Memory B cell (primary cell): ENCODE measurements around the gene CDH13.

Source experiments
- ATAC-seq: fragments of 150-1000 bp; cut with Tn5 transposase; 2 replicates; pipeline ENCODE4 v1.10.0; 2021; ENCODE audit warnings: low read depth, mild to moderate bottlenecking, moderate library complexity
- DNase-seq, 2 donors: peaks; one replicate each; pipeline ENCODE4 v3.0.0; 2022; ENCODE audit warnings: low spot score in 2 of 2
- H3K27ac Mint-ChIP-seq: one replicate; pipeline ENCODE4 v1.8.0; 2022; ENCODE audit warnings: mild to moderate bottlenecking, moderate library complexity, mixed read lengths
- H3K27me3 Mint-ChIP-seq: one replicate; pipeline ENCODE4 v1.8.0; 2022; ENCODE audit warnings: mixed read lengths
- H3K36me3 Mint-ChIP-seq: one replicate; pipeline ENCODE4 v1.8.0; 2022; ENCODE audit warnings: mild to moderate bottlenecking, mixed read lengths
- H3K4me1 Mint-ChIP-seq: one replicate; pipeline ENCODE4 v1.8.0; 2022; ENCODE audit warnings: mixed read lengths
- H3K4me3 Mint-ChIP-seq: one replicate; pipeline ENCODE4 v1.8.0; 2022; ENCODE audit warnings: mild to moderate bottlenecking, moderate library complexity, mixed read lengths
- H3K9me3 Mint-ChIP-seq: one replicate; pipeline ENCODE4 v1.8.0; 2022; ENCODE audit warnings: mixed read lengths

CDH13 gene

DNA sequence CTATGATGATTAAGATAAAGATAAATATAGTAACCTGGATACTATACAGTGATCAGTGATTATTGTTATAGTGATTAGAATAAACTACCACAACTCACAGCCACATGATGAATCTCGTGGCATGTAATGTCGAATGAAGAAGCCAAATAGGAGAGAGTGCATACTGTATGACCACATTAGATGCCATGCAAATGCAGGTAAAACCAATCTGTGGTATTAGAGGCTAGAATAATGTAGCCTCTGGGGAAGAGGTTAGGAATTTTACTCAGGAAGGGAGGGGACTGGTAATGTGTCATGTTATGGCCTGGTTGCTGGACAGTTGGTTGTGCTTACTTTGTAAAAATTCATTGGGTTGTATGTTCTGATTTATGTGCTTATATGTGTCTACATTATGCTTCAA lies 402.7 kb downstream of the CDH13 start:
- Mint-ChIP-seq H3K4me1 (no peaks in the 10 kb centered on the region), H3K4me3 (no peak overlapping the region), H3K27me3 (peaks cover 9% of the 10 kb centered on the region), H3K9me3 (peaks cover 5% of the 10 kb centered on the region), H3K27ac (no peak overlapping the region), H3K36me3 (no peaks in the 10 kb centered on the region)
- no peak for ATAC-seq
- DNase-seq: no peak

DNA sequence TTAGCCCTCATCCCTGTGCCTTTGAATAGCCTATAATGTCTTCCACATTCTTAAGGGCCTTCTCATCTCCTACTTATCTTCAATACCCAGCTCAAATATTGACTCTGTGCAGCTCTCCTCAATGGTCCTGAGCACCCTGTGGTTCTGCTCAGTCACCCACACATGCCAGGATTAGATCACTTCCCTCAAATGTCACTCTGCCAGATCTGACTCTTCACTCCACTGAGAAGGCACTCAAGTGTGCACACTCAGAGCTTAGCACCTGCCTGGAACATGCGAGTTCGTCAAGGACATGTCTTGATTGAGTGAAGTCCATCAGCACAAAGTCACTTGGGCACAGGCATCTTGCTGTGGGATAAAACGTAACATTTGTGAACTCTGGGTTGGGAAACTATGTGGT lies 404.8 kb downstream of the CDH13 start:
- no peak overlapping the region for H3K27ac Mint-ChIP-seq

DNA sequence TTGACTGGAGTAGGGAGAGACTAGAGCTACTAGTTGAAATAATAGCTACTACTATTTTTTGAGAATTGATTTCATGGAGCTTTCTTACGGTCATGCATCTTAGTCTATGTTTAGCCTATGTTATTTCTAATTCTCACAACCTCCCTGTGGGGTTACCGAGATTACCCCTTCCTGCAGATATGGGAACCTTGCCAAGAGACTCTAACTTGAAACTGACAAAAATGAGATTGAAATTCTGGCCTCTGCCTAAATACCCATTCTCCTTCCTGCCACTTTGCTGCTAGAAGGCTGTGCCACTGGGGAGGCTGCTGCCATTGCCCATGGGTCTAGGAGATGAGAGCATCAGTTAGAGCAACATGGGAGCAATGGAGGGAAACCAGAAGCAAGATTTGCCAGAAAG lies 410.3 kb downstream of the CDH13 start:
- no peaks in the 10 kb centered on the region for H3K9me3 Mint-ChIP-seq
- H3K4me3 Mint-ChIP-seq: no peak overlapping the region
- no peak for ATAC-seq
- no peaks in the 10 kb centered on the region for H3K36me3 Mint-ChIP-seq
- peaks cover 13% of the 10 kb centered on the region for H3K27me3 Mint-ChIP-seq
- no peak overlapping the region for H3K27ac Mint-ChIP-seq
- H3K4me1 Mint-ChIP-seq: no peaks in the 10 kb centered on the region
- no peak for DNase-seq

More for the DNA sequence above, 404.8 kb downstream of the CDH13 start:
- Mint-ChIP-seq H3K9me3 (peaks cover 5% of the 10 kb centered on the region), H3K4me1 (no peaks in the 10 kb centered on the region), H3K36me3 (no peaks in the 10 kb centered on the region), H3K4me3 (no peak overlapping the region), H3K27me3 (peaks cover 6% of the 10 kb centered on the region)
- no peak for ATAC-seq
- DNase-seq: no peak

DNA sequence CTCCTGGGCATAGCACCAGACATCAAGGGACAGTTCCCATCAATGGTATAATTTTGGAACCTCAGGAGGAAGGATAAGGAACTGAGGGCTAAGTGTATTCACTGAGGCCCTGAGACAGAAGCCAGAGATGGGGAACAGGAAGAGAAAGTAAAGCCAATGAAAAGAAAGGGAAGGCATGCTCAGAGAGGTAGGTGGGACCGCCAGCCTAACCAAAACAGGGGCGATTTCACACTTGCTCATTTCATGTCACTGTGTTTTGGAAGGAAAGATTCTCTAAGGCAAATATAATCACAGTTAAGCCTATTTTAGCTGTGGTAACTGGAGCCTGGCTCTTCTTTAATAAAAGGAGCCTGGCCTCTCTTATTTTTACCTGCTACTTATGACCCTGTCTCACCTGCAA lies 411.1 kb downstream of the CDH13 start:
- no peaks in the 10 kb centered on the region for H3K9me3 Mint-ChIP-seq
- DNase-seq (no peak), ATAC-seq (no peak)
- H3K36me3 Mint-ChIP-seq: no peaks in the 10 kb centered on the region
- no peak overlapping the region for H3K4me3 Mint-ChIP-seq
- H3K27me3 Mint-ChIP-seq: peaks cover 14% of the 10 kb centered on the region
- H3K27ac Mint-ChIP-seq: no peak overlapping the region
- H3K4me1 Mint-ChIP-seq: no peaks in the 10 kb centered on the region

- Mint-ChIP-seq H3K27ac (no peak overlapping the region), H3K36me3 (no peaks in the 10 kb centered on the region), H3K4me1 (no peaks in the 10 kb centered on the region), H3K27me3 (peaks cover 13% of the 10 kb centered on the region), H3K4me3 (no peak overlapping the region), H3K9me3 (no peaks in the 10 kb centered on the region)
- ATAC-seq (no peak), DNase-seq (no peak)
These were observed 413.4 kb downstream of the CDH13 start for GRCh38 chr16:83040174-83040573.

- peaks cover 1% of the 10 kb centered on the region for H3K27me3 Mint-ChIP-seq
- no peak for ATAC-seq
- no peak for DNase-seq
These were observed 417.8 kb downstream of the CDH13 start for GRCh38 chr16:83044589-83044988.

GRCh38 chr16:83045790-83046189 lies 419.0 kb downstream of the CDH13 start:
- no peak for DNase-seq
- Mint-ChIP-seq H3K9me3 (peaks cover 5% of the 10 kb centered on the region), H3K27ac (no peak overlapping the region), H3K36me3 (peaks cover 3% of the 10 kb centered on the region), H3K4me1 (no peaks in the 10 kb centered on the region), H3K4me3 (no peak overlapping the region), H3K27me3 (peaks cover 6% of the 10 kb centered on the region)
- no peak for ATAC-seq

More at GRCh38 chr16:83044589-83044988, 417.8 kb downstream of the CDH13 start:
- no peaks in the 10 kb centered on the region for H3K36me3 Mint-ChIP-seq
- H3K4me3 Mint-ChIP-seq: no peak overlapping the region
- no peaks in the 10 kb centered on the region for H3K9me3 Mint-ChIP-seq
- no peak overlapping the region for H3K27ac Mint-ChIP-seq
- H3K4me1 Mint-ChIP-seq: no peaks in the 10 kb centered on the region

- Mint-ChIP-seq H3K36me3 (peaks cover 3% of the 10 kb centered on the region), H3K27me3 (peaks cover 10% of the 10 kb centered on the region), H3K27ac (no peak overlapping the region), H3K4me3 (no peak overlapping the region), H3K4me1 (no peaks in the 10 kb centered on the region), H3K9me3 (peaks cover 5% of the 10 kb centered on the region)
- DNase-seq (no peak), ATAC-seq (no peak)
These were observed 419.9 kb downstream of the CDH13 start for GRCh38 chr16:83046664-83047063.

DNA sequence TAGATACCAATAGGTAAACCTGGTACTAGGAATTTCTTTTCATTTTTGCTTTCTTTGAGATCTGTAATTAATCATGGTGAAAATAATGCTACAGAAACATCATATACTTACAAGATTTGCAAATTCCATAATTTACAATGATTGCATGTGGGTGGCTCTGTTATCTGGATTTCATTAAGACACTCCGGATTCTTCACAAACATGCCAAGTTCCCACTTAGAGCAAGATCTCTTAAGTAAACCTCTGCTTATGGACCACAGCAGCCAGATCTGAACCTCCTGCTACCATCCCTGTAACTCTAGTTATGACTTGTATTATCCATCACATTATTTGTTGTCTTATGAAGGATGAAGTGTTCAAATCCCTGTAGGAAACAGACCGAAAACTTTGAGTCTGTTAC lies 424.7 kb downstream of the CDH13 start:
- H3K4me3 Mint-ChIP-seq: no peak overlapping the region
- H3K27me3 Mint-ChIP-seq: peaks cover 8% of the 10 kb centered on the region
- H3K36me3 Mint-ChIP-seq: peaks cover 3% of the 10 kb centered on the region
- no peak overlapping the region for H3K27ac Mint-ChIP-seq
- H3K4me1 Mint-ChIP-seq: no peaks in the 10 kb centered on the region
- DNase-seq (no peak), ATAC-seq (no peak)
- peaks cover 5% of the 10 kb centered on the region for H3K9me3 Mint-ChIP-seq

DNA sequence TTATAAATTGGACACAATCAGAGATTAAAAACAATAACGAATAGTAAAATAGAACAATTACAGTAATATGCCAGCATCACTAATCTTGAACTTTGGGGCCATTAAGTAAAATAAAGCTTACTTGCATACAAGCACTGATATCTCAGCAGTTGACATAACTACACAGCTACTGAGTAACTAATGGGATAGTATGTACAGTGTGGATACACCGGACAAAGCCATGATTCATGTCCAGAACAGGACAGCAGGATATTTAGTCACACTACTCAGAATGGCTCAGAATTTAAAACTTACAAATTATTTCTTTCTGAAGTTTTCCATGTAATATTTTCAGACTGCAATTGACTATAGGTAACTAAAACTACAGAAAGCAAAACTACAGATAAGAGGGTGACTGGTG lies 427.5 kb downstream of the CDH13 start:
- no peak overlapping the region for H3K4me3 Mint-ChIP-seq
- DNase-seq: no peak
- H3K9me3 Mint-ChIP-seq: peaks cover 7% of the 10 kb centered on the region
- no peak overlapping the region for H3K27ac Mint-ChIP-seq
- ATAC-seq: no peak
- H3K36me3 Mint-ChIP-seq: peaks cover 3% of the 10 kb centered on the region
- no peaks in the 10 kb centered on the region for H3K4me1 Mint-ChIP-seq
- peaks cover 8% of the 10 kb centered on the region for H3K27me3 Mint-ChIP-seq

DNA sequence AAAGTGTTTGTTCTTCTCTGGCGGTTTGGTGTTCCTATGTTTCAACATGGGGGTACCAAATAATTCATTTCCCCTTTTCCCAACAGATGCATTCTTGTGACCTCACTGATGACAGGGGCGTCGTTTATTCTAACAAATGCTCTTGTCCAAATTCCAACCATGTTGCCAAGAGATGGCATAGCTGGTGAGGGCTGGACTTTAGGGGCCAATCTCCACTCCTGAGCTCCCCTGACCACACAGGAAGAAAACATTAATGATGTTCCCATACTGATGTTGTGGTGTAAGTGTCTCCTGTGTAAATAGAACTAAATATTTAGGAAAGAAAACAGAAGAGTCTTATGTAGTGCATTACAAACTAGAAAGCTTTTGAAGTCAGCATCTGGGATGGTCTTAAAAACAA lies 431.6 kb downstream of the CDH13 start:
- peaks cover 2% of the 10 kb centered on the region for H3K9me3 Mint-ChIP-seq
- H3K27me3 Mint-ChIP-seq: peaks cover 8% of the 10 kb centered on the region
- DNase-seq (no peak), ATAC-seq (no peak)
- no peak overlapping the region for H3K27ac Mint-ChIP-seq
- H3K4me3 Mint-ChIP-seq: no peak overlapping the region
- H3K36me3 Mint-ChIP-seq: no peaks in the 10 kb centered on the region
- no peaks in the 10 kb centered on the region for H3K4me1 Mint-ChIP-seq

- Mint-ChIP-seq H3K9me3 (peaks cover 4% of the 10 kb centered on the region), H3K27ac (no peak overlapping the region), H3K4me1 (no peaks in the 10 kb centered on the region), H3K27me3 (peaks cover 8% of the 10 kb centered on the region), H3K36me3 (peaks cover 2% of the 10 kb centered on the region), H3K4me3 (no peak overlapping the region)
- ATAC-seq: no peak
- no peak for DNase-seq
These were observed 432.5 kb downstream of the CDH13 start for GRCh38 chr16:83059237-83059636.

DNA sequence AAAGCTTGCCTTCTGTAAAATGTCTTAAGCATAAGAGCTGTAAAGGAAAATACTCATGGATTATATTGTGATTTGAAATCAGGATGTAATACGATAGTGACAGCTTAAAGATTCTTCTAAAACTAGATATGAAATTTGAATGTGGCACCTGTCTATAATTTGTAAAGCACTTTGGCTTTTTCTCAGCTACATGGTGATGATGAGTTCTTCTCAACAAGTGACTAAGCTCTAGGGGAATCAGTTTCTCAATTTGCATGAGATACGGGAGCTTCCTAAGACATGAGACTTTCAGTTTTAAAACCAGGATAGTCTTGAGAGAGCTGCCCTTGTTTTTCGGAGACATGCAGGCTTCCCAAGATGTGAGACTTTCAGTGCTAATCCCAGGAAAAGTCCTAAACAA lies 439.2 kb downstream of the CDH13 start:
- Mint-ChIP-seq H3K27ac (no peak overlapping the region), H3K36me3 (peaks cover 2% of the 10 kb centered on the region)

GRCh38 chr16:83066881-83067280 lies 440.1 kb downstream of the CDH13 start:
- peaks cover 4% of the 10 kb centered on the region for H3K27me3 Mint-ChIP-seq
- H3K27ac Mint-ChIP-seq: no peak overlapping the region
- peaks cover 7% of the 10 kb centered on the region for H3K9me3 Mint-ChIP-seq
- H3K4me1 Mint-ChIP-seq: peaks cover 2% of the 10 kb centered on the region
- H3K36me3 Mint-ChIP-seq: peaks cover 2% of the 10 kb centered on the region
- no peak for ATAC-seq
- no peak overlapping the region for H3K4me3 Mint-ChIP-seq
- DNase-seq: no peak

More for the DNA sequence above, 439.2 kb downstream of the CDH13 start:
- H3K4me1 Mint-ChIP-seq: peaks cover 2% of the 10 kb centered on the region
- peaks cover 6% of the 10 kb centered on the region for H3K27me3 Mint-ChIP-seq
- ATAC-seq: no peak
- H3K9me3 Mint-ChIP-seq: peaks cover 7% of the 10 kb centered on the region
- H3K4me3 Mint-ChIP-seq: no peak overlapping the region
- DNase-seq: no peak

DNA sequence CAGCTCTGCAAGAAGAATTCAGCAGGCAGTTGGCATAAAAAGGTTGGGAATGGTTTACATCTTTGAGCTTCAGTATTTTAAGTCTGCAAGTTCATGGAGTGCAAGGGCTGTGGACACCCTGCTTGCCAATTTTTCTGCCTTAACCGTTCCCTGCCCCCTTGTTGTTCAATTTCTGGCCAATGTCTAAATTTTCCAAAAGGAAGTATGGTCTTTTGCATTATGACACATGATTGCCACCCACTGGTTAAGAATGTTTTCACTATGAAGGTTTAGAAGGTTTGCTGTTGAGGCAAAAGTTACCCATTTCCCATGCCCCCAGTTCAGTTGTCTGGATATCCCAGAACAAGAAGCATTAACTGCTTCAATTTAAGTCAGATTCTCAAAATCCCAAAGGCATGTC lies 441.9 kb downstream of the CDH13 start:
- Mint-ChIP-seq H3K27me3 (peaks cover 3% of the 10 kb centered on the region), H3K9me3 (peaks cover 7% of the 10 kb centered on the region), H3K36me3 (peaks cover 1% of the 10 kb centered on the region), H3K4me1 (peaks cover 2% of the 10 kb centered on the region), H3K4me3 (no peak overlapping the region), H3K27ac (no peak overlapping the region)
- DNase-seq (no peak), ATAC-seq (no peak)
